Prostate gland (tissue), 2 donors: ENCODE data around the gene PDE8B. TPM values are rescaled to one million over a fixed set of nuclear protein-coding genes. Genes with fewer than 3 reads are reported as not detected.

Source experiments
- DNase-seq: peaks from one replicate; pipeline ENCODE4 v3.0.0-alpha.2; 2019; ENCODE audit warnings: low spot score
- H3K27ac ChIP-seq, 2 donors: fragments of 200-600 bp; sonication (generic); 2 replicates each; pipeline ENCODE4 v1.5.1; 2017 to 2019
- H3K27me3 ChIP-seq: fragments of 200-600 bp; sonication (generic); replicated peaks from 2 replicates; pipeline ENCODE4 v1.5.1; 2019; ENCODE audit not compliant: insufficient read depth
- H3K36me3 ChIP-seq, 2 donors: fragments of 200-600 bp; sonication (generic); 1 replicate in 1 of 2; 2 replicates in 1 of 2; pipeline versions ENCODE4 v1.5.1 to v1.8.1; 2017 to 2019
- H3K4me1 ChIP-seq: fragments of 200-600 bp; sonication (generic); replicated peaks from 2 replicates; pipeline ENCODE4 v1.5.1; 2019
- H3K4me3 ChIP-seq, 2 donors: fragments of 200-600 bp; sonication (generic); 2 replicates each; pipeline ENCODE4 v1.5.1; 2017 to 2019
- H3K9me3 ChIP-seq: fragments of 200-600 bp; sonication (generic); 2 replicates; pipeline ENCODE4 v1.5.1; 2017
- CTCF ChIP-seq, 4 experiments: fragments of 200-600 bp in 2 of 4; fragments of 450-650 bp in 2 of 4; sonication (generic) in 2 of 4; IDR thresholded peaks; 1 replicate in 3 of 4; 2 replicates in 1 of 4; pipeline ENCODE4 v1.5.1; 2016 to 2019; ENCODE audit warnings: antibody characterized with exemption in 4 of 4, mild to moderate bottlenecking in 2 of 4, moderate library complexity in 2 of 4
- POLR2A ChIP-seq: fragments of 450-650 bp; IDR thresholded peaks from one replicate; pipeline ENCODE4 v1.6.1; 2016; ENCODE audit warnings: antibody characterized with exemption, mild to moderate bottlenecking
- POLR2AphosphoS5 ChIP-seq: sonication (generic); formaldehyde crosslinking; IDR thresholded peaks from one replicate; pipeline ENCODE4 v1.6.1; 2017; ENCODE audit warnings: antibody characterized with exemption
- WGBS: methylation state at CpG from one replicate; pipeline ENCODE4 v1.1.5; 2018; 5-methylcytosine and 5-hydroxymethylcytosine counted together
- intact Hi-C: fragments of 100-400 bp; cut with DNase I; formaldehyde crosslinking; loops from one replicate; pipeline ENCODE4 v1.14.2; 2022
- total RNA-seq, 2 donors: library from RNA; depleted of rRNA; stranded (reverse); fragments of >200 nt; gene quantifications; one replicate each; pipeline ENCODE4 v1.1.0, GENCODE V29; 2016

The PDE8B gene
- total RNA-seq, 2 donors from 2014 or later, result 25.6 to 66.0 TPM

- DNase-seq, result no peak
- no peaks in the 10 kb centered on the region for H3K4me1 ChIP-seq
- peak overlapping the region in 1 of 2 donors; percentile 80 for H3K27ac ChIP-seq
Observed at GRCh38 chr5:77211691-77212047, 1.2 kb downstream of the PDE8B start.

GRCh38 chr5:77213601-77214000, 3.1 kb downstream of the PDE8B start:
- no peaks in the 10 kb centered on the region for H3K9me3 ChIP-seq
- no peaks in the 10 kb centered on the region for H3K4me1 ChIP-seq
- TF ChIP-seq POLR2A, result no peak
- no peak for TF ChIP-seq CTCF (IDR thresholded peaks at IDR 0.05)
- TF ChIP-seq POLR2AphosphoS5, result no peak
- H3K27ac ChIP-seq, result no peak overlapping the region
- no peak overlapping the region for H3K4me3 ChIP-seq
- no peaks in the 10 kb centered on the region for H3K27me3 ChIP-seq
- H3K36me3 ChIP-seq, result no peaks in the 10 kb centered on the region
- intact Hi-C loops, result no loop called here
- no peak for DNase-seq
- 62% methylated on average over 1 of the region's 1 CpG for WGBS

More at GRCh38 chr5:77211691-77212047, 1.2 kb downstream of the PDE8B start:
- no peak for TF ChIP-seq POLR2A
- no peak for TF ChIP-seq CTCF (IDR thresholded peaks at IDR 0.05)
- TF ChIP-seq POLR2AphosphoS5, result no peak
- 30% methylated on average over 10 of the region's 10 CpGs for WGBS
- no peaks in the 10 kb centered on the region for H3K9me3 ChIP-seq
- no peaks in the 10 kb centered on the region for H3K27me3 ChIP-seq
- no peaks in the 10 kb centered on the region for H3K36me3 ChIP-seq
- intact Hi-C loops, result no loop called here
- H3K4me3 ChIP-seq, result peak overlapping the region; percentile 62 to 66

DNA sequence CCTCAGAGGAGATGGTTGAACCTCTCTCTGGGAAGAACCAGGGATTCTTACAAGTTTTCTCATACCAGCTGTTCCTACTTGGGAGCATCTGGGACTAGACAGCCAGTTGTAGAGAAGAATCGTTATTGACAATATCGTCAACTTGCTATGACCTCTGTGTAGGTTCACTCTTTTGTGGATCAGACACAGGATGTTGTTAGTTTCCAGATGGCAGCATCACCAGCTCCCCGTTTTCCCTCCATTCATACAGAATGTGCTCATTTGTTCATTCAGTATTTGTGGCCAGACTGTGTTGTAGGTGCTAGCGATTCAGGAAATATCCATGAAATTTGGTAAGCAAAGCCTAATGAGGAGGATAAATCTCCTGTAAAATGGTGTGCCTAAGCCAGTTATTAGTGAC, 3.7 kb downstream of the PDE8B start:
- intact Hi-C loops, result no loop called here
- DNase-seq, result no peak
- no peaks in the 10 kb centered on the region for H3K9me3 ChIP-seq
- H3K27ac ChIP-seq, result no peak overlapping the region
- TF ChIP-seq POLR2A (no peak), CTCF (IDR thresholded peaks at IDR 0.05) (no peak), POLR2AphosphoS5 (no peak)
- no peak overlapping the region for H3K4me3 ChIP-seq
- no peaks in the 10 kb centered on the region for H3K4me1 ChIP-seq
- H3K36me3 ChIP-seq, result no peaks in the 10 kb centered on the region
- WGBS, result 81% methylated on average over 4 of the region's 4 CpGs
- H3K27me3 ChIP-seq, result no peaks in the 10 kb centered on the region

DNA sequence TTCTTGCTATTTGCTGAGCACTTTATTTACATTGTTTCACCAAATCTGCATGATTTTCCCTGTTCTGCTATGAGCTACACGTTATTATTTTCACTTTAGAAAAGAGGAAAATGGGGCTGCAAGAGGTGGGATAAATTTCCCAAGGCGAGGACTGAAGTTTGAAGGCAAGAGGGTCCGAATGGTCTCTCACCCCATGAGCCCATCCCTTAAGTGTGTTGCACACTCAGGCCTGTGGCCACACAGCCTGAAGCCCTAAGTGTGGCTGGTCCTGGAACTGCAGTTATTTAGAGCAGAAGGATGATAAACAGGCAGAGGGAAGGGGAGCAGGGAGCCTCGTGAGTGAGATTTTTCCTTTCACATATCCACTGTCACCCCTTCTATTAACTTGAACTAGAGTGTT, 7.8 kb downstream of the PDE8B start:
- H3K9me3 ChIP-seq, result no peaks in the 10 kb centered on the region
- peak in 2 of 4 experiments; percentile 8 to 14 for TF ChIP-seq CTCF (IDR thresholded peaks at IDR 0.05)
- no peak for TF ChIP-seq POLR2A
- TF ChIP-seq POLR2AphosphoS5, result no peak
- no peak for DNase-seq
- intact Hi-C loops, result no loop called here
- H3K36me3 ChIP-seq, result no peaks in the 10 kb centered on the region
- no peaks in the 10 kb centered on the region for H3K4me1 ChIP-seq
- no peak overlapping the region for H3K4me3 ChIP-seq
- WGBS, result 75% methylated on average over 4 of the region's 4 CpGs
- H3K27me3 ChIP-seq, result no peaks in the 10 kb centered on the region
- H3K27ac ChIP-seq, result no peak overlapping the region

DNA sequence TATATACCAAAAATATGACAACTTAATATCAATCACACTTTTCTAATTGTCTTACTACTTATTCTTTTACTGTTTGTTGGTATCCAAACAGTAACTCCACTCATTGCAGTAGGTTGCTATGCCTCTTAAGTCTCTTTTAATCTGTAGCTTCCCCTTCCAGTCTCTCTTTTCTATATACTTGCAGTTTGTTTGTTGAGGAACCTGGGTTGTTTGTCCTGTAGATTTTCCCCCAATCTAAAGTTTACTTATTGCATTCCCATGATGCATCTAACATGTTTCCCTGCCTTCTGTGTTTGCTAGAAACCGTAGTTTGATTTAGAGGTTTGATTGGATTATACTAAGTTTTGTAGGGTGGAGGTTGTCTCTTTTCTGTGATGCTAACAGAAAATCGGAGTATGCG, 10.6 kb downstream of the PDE8B start:
- no peaks in the 10 kb centered on the region for H3K9me3 ChIP-seq
- 81% methylated on average over 3 of the region's 3 CpGs for WGBS
- TF ChIP-seq POLR2A (no peak), POLR2AphosphoS5 (no peak), CTCF (IDR thresholded peaks at IDR 0.05) (no peak)
- no peak overlapping the region for H3K4me3 ChIP-seq
- H3K4me1 ChIP-seq, result no peaks in the 10 kb centered on the region
- H3K27me3 ChIP-seq, result no peaks in the 10 kb centered on the region
- DNase-seq, result no peak
- no peak overlapping the region for H3K27ac ChIP-seq
- no peaks in the 10 kb centered on the region for H3K36me3 ChIP-seq
- intact Hi-C loops, result no loop called here
